WTC11 (cell line): ENCODE results near the gene GASK1A. TPM values are rescaled to one million over a fixed set of nuclear protein-coding genes. Genes with fewer than 3 reads are reported as not detected.

Source experiments
- ATAC-seq: fragments of 200-7000 bp; cut with Tn5 transposase; 2 replicates; pipeline ENCODE4 v1.10.0; 2021; ENCODE audit warnings: mild to moderate bottlenecking, moderate library complexity
- CTCF ChIA-PET: fragments of 300-600 bp; sonication (Branson Sonifier 250); formaldehyde crosslinking; loops from one replicate; lab custom pipeline; 2021; ENCODE audit warnings: antibody characterized with exemption; lab: Charles Lee
- POLR2A ChIA-PET: fragments of 350-600 bp; sonication (Branson Sonifier 250); formaldehyde crosslinking; loops from one replicate; lab custom pipeline; 2021; ENCODE audit warnings: antibody characterized with exemption; lab: Charles Lee
- DNase-seq: peaks from one replicate; pipeline ENCODE4 v3.0.0; 2021; ENCODE audit warnings: low spot score
- H3K27ac Mint-ChIP-seq: 2 replicates; pipeline ENCODE4 v1.8.0; 2021; ENCODE audit warnings: mixed read lengths
- H3K27me3 Mint-ChIP-seq: 2 replicates; pipeline ENCODE4 v1.8.0; 2021; ENCODE audit warnings: low read depth, mild to moderate bottlenecking, moderate library complexity, mixed read lengths
- H3K36me3 Mint-ChIP-seq: 2 replicates; pipeline ENCODE4 v1.8.0; 2021; ENCODE audit warnings: mixed read lengths
- H3K4me1 Mint-ChIP-seq: 2 replicates; pipeline ENCODE4 v1.8.0; 2022; ENCODE audit warnings: mixed read lengths
- H3K4me3 Mint-ChIP-seq: 2 replicates; pipeline ENCODE4 v1.8.0; 2021; ENCODE audit warnings: mild to moderate bottlenecking, moderate library complexity, mixed read lengths
- H3K9me3 Mint-ChIP-seq: 2 replicates; pipeline ENCODE4 v1.8.0; 2021; ENCODE audit warnings: mixed read lengths
- ELF4 ChIP-seq: sonication (generic); formaldehyde crosslinking; IDR thresholded peaks from 2 replicates; pipeline ENCODE4 v1.8.1; 2022; ENCODE audit warnings: low read depth, mild to moderate bottlenecking, moderate library complexity, missing genetic modification reagents
- GABPB1 ChIP-seq: sonication (generic); formaldehyde crosslinking; IDR thresholded peaks from 2 replicates; pipeline ENCODE4 v1.8.1; 2023; ENCODE audit warnings: mild to moderate bottlenecking, missing genetic modification reagents
- KAT7 ChIP-seq: sonication (generic); formaldehyde crosslinking; IDR thresholded peaks from 2 replicates; pipeline ENCODE4 v1.8.1; 2023; ENCODE audit warnings: missing genetic modification reagents, mild to moderate bottlenecking, borderline replicate concordance
- MYBL2 ChIP-seq: sonication (generic); formaldehyde crosslinking; IDR thresholded peaks from 2 replicates; pipeline ENCODE4 v1.8.1; 2023; ENCODE audit warnings: mild to moderate bottlenecking, moderate library complexity, missing genetic modification reagents
- NFATC4 ChIP-seq: fragments of 250-450 bp; sonication (Bioruptor Pico); IDR thresholded peaks from 2 replicates; pipeline ENCODE4 v1.9.0; 2021; ENCODE audit warnings: mild to moderate bottlenecking
- NR3C1 ChIP-seq: sonication (generic); formaldehyde crosslinking; conservative IDR thresholded peaks from 2 replicates; pipeline ENCODE4 v1.8.1; 2023; ENCODE audit warnings: low read depth, mild to moderate bottlenecking, missing genetic modification reagents
- RORB ChIP-seq: fragments of 250-450 bp; sonication (Bioruptor Pico); IDR thresholded peaks from 2 replicates; pipeline ENCODE4 v1.9.0; 2021; ENCODE audit warnings: mild to moderate bottlenecking
- SMAD4 ChIP-seq: sonication (generic); formaldehyde crosslinking; IDR thresholded peaks from 2 replicates; pipeline ENCODE4 v1.8.0; 2022; ENCODE audit warnings: mild to moderate bottlenecking, missing genetic modification reagents
- TEAD4 ChIP-seq: sonication (generic); formaldehyde crosslinking; IDR thresholded peaks from 2 replicates; pipeline ENCODE4 v1.8.0; 2022; ENCODE audit warnings: mild to moderate bottlenecking, missing genetic modification reagents
- TP53 ChIP-seq: sonication (generic); formaldehyde crosslinking; IDR thresholded peaks from 2 replicates; pipeline ENCODE4 v1.8.1; 2023; ENCODE audit warnings: mild to moderate bottlenecking, missing genetic modification reagents
- ZNF121 ChIP-seq: sonication (generic); formaldehyde crosslinking; IDR thresholded peaks from 2 replicates; pipeline ENCODE4 v1.8.0; 2023; ENCODE audit warnings: missing genetic modification reagents
- ZNF396 ChIP-seq: fragments of 250-450 bp; sonication (Bioruptor Pico); IDR thresholded peaks from 2 replicates; pipeline ENCODE4 v1.8.0; 2021; ENCODE audit warnings: mild to moderate bottlenecking, moderate library complexity, borderline replicate concordance
- ZNF416 ChIP-seq: fragments of 250-450 bp; sonication (Bioruptor Pico); IDR thresholded peaks from 2 replicates; pipeline ENCODE4 v1.9.0; 2021; ENCODE audit warnings: mild to moderate bottlenecking, inconsistent platforms
- total RNA-seq: library from RNA; stranded (reverse); gene quantifications from 3 replicates; pipeline ENCODE4 v1.2.3, GENCODE V29; 2021
- TF ChIP-seq, protein P1 (sequence below): sonication (generic); formaldehyde crosslinking; IDR thresholded peaks from 2 replicates; pipeline ENCODE4 v1.8.0; 2023; ENCODE audit warnings: mild to moderate bottlenecking, missing genetic modification reagents
- TF ChIP-seq, protein P2 (sequence below): sonication (generic); formaldehyde crosslinking; IDR thresholded peaks from 2 replicates; pipeline ENCODE4 v1.8.1; 2022; ENCODE audit warnings: mild to moderate bottlenecking, moderate library complexity, missing genetic modification reagents
- TF ChIP-seq, protein P3 (sequence below): sonication (generic); formaldehyde crosslinking; IDR thresholded peaks from 2 replicates; pipeline ENCODE4 v1.8.1; 2023; ENCODE audit warnings: mild to moderate bottlenecking, missing genetic modification reagents
- TF ChIP-seq, protein P4 (sequence below): sonication (generic); formaldehyde crosslinking; IDR thresholded peaks from 2 replicates; pipeline ENCODE4 v1.8.1; 2023; ENCODE audit warnings: mild to moderate bottlenecking, missing genetic modification reagents, borderline replicate concordance
- TF ChIP-seq, protein P5 (sequence below): sonication (generic); formaldehyde crosslinking; IDR thresholded peaks from 2 replicates; pipeline ENCODE4 v1.8.0; 2023; ENCODE audit warnings: missing genetic modification reagents, mild to moderate bottlenecking, borderline replicate concordance
- TF ChIP-seq, protein P6 (sequence below): sonication (generic); formaldehyde crosslinking; IDR thresholded peaks from 2 replicates; pipeline ENCODE4 v1.8.0; 2022; ENCODE audit warnings: missing genetic modification reagents

GASK1A gene
- total RNA-seq, 1 experiment from 2014 or later, result 9.6 TPM

DNA sequence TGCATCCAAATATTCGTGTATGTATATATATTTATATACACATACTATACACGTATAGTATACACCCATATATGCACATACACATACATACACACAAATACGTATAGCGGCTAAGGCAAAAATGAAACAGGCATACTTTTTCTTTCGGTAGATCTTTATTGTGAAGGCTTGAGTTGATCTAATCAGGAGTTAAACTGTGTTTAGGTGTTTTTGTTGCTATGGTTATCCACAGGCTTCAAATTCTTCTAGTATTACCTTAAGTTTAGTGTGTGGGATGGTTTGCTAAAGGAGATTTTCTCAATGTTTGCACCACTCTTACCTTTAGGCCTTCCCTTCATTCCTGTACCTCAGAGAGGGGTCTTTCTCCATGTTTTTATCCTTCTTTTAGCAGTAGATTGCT, 45.0 kb upstream of the GASK1A start:
- no peak overlapping the region for H3K4me3 Mint-ChIP-seq
- H3K9me3 Mint-ChIP-seq, result no peaks in the 10 kb centered on the region
- no peak for DNase-seq
- no peaks in the 10 kb centered on the region; the same call in 1 of the 2 replicates for H3K27me3 Mint-ChIP-seq
- H3K4me1 Mint-ChIP-seq, result no peaks in the 10 kb centered on the region; the same call in 1 of the 2 replicates
- ChIA-PET POLR2A (no interaction called here), CTCF (no interaction called here)
- H3K27ac Mint-ChIP-seq, result no peak overlapping the region
- ATAC-seq, result no peak
- H3K36me3 Mint-ChIP-seq, result no peaks in the 10 kb centered on the region
- no peak for TF ChIP-seq TP53 (CRISPR knock-in tag)
- TF ChIP-seq RORB (CRISPR knock-in tag), result no peak
- no peak for TF ChIP-seq NFATC4 (CRISPR knock-in tag)
- TF ChIP-seq GABPB1, result no peak
- TF ChIP-seq, protein P1, sequence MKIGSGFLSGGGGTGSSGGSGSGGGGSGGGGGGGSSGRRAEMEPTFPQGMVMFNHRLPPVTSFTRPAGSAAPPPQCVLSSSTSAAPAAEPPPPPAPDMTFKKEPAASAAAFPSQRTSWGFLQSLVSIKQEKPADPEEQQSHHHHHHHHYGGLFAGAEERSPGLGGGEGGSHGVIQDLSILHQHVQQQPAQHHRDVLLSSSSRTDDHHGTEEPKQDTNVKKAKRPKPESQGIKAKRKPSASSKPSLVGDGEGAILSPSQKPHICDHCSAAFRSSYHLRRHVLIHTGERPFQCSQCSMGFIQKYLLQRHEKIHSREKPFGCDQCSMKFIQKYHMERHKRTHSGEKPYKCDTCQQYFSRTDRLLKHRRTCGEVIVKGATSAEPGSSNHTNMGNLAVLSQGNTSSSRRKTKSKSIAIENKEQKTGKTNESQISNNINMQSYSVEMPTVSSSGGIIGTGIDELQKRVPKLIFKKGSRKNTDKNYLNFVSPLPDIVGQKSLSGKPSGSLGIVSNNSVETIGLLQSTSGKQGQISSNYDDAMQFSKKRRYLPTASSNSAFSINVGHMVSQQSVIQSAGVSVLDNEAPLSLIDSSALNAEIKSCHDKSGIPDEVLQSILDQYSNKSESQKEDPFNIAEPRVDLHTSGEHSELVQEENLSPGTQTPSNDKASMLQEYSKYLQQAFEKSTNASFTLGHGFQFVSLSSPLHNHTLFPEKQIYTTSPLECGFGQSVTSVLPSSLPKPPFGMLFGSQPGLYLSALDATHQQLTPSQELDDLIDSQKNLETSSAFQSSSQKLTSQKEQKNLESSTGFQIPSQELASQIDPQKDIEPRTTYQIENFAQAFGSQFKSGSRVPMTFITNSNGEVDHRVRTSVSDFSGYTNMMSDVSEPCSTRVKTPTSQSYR (CRISPR knock-in tag), result no peak
- TF ChIP-seq ZNF396 (CRISPR knock-in tag), result no peak
- TF ChIP-seq, protein P2, sequence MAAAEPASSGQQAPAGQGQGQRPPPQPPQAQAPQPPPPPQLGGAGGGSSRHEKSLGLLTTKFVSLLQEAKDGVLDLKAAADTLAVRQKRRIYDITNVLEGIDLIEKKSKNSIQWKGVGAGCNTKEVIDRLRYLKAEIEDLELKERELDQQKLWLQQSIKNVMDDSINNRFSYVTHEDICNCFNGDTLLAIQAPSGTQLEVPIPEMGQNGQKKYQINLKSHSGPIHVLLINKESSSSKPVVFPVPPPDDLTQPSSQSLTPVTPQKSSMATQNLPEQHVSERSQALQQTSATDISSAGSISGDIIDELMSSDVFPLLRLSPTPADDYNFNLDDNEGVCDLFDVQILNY, result no peak
- TF ChIP-seq KAT7 (CRISPR knock-in tag), result no peak
- TF ChIP-seq, protein P3, sequence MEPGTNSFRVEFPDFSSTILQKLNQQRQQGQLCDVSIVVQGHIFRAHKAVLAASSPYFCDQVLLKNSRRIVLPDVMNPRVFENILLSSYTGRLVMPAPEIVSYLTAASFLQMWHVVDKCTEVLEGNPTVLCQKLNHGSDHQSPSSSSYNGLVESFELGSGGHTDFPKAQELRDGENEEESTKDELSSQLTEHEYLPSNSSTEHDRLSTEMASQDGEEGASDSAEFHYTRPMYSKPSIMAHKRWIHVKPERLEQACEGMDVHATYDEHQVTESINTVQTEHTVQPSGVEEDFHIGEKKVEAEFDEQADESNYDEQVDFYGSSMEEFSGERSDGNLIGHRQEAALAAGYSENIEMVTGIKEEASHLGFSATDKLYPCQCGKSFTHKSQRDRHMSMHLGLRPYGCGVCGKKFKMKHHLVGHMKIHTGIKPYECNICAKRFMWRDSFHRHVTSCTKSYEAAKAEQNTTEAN (CRISPR knock-in tag), result no peak
- TF ChIP-seq, protein P4, sequence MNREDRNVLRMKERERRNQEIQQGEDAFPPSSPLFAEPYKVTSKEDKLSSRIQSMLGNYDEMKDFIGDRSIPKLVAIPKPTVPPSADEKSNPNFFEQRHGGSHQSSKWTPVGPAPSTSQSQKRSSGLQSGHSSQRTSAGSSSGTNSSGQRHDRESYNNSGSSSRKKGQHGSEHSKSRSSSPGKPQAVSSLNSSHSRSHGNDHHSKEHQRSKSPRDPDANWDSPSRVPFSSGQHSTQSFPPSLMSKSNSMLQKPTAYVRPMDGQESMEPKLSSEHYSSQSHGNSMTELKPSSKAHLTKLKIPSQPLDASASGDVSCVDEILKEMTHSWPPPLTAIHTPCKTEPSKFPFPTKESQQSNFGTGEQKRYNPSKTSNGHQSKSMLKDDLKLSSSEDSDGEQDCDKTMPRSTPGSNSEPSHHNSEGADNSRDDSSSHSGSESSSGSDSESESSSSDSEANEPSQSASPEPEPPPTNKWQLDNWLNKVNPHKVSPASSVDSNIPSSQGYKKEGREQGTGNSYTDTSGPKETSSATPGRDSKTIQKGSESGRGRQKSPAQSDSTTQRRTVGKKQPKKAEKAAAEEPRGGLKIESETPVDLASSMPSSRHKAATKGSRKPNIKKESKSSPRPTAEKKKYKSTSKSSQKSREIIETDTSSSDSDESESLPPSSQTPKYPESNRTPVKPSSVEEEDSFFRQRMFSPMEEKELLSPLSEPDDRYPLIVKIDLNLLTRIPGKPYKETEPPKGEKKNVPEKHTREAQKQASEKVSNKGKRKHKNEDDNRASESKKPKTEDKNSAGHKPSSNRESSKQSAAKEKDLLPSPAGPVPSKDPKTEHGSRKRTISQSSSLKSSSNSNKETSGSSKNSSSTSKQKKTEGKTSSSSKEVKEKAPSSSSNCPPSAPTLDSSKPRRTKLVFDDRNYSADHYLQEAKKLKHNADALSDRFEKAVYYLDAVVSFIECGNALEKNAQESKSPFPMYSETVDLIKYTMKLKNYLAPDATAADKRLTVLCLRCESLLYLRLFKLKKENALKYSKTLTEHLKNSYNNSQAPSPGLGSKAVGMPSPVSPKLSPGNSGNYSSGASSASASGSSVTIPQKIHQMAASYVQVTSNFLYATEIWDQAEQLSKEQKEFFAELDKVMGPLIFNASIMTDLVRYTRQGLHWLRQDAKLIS, result no peak
- TF ChIP-seq, protein P5, sequence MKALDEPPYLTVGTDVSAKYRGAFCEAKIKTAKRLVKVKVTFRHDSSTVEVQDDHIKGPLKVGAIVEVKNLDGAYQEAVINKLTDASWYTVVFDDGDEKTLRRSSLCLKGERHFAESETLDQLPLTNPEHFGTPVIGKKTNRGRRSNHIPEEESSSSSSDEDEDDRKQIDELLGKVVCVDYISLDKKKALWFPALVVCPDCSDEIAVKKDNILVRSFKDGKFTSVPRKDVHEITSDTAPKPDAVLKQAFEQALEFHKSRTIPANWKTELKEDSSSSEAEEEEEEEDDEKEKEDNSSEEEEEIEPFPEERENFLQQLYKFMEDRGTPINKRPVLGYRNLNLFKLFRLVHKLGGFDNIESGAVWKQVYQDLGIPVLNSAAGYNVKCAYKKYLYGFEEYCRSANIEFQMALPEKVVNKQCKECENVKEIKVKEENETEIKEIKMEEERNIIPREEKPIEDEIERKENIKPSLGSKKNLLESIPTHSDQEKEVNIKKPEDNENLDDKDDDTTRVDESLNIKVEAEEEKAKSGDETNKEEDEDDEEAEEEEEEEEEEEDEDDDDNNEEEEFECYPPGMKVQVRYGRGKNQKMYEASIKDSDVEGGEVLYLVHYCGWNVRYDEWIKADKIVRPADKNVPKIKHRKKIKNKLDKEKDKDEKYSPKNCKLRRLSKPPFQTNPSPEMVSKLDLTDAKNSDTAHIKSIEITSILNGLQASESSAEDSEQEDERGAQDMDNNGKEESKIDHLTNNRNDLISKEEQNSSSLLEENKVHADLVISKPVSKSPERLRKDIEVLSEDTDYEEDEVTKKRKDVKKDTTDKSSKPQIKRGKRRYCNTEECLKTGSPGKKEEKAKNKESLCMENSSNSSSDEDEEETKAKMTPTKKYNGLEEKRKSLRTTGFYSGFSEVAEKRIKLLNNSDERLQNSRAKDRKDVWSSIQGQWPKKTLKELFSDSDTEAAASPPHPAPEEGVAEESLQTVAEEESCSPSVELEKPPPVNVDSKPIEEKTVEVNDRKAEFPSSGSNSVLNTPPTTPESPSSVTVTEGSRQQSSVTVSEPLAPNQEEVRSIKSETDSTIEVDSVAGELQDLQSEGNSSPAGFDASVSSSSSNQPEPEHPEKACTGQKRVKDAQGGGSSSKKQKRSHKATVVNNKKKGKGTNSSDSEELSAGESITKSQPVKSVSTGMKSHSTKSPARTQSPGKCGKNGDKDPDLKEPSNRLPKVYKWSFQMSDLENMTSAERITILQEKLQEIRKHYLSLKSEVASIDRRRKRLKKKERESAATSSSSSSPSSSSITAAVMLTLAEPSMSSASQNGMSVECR (CRISPR knock-in tag), result no peak
- no peak for TF ChIP-seq TEAD4 (CRISPR knock-in tag)
- no peak for TF ChIP-seq ELF4 (CRISPR knock-in tag)
- no peak for TF ChIP-seq ZNF121
- no peak for TF ChIP-seq SMAD4 (CRISPR knock-in tag)
- TF ChIP-seq MYBL2, result no peak
- TF ChIP-seq NR3C1 (CRISPR knock-in tag), result no peak
- TF ChIP-seq, protein P6, sequence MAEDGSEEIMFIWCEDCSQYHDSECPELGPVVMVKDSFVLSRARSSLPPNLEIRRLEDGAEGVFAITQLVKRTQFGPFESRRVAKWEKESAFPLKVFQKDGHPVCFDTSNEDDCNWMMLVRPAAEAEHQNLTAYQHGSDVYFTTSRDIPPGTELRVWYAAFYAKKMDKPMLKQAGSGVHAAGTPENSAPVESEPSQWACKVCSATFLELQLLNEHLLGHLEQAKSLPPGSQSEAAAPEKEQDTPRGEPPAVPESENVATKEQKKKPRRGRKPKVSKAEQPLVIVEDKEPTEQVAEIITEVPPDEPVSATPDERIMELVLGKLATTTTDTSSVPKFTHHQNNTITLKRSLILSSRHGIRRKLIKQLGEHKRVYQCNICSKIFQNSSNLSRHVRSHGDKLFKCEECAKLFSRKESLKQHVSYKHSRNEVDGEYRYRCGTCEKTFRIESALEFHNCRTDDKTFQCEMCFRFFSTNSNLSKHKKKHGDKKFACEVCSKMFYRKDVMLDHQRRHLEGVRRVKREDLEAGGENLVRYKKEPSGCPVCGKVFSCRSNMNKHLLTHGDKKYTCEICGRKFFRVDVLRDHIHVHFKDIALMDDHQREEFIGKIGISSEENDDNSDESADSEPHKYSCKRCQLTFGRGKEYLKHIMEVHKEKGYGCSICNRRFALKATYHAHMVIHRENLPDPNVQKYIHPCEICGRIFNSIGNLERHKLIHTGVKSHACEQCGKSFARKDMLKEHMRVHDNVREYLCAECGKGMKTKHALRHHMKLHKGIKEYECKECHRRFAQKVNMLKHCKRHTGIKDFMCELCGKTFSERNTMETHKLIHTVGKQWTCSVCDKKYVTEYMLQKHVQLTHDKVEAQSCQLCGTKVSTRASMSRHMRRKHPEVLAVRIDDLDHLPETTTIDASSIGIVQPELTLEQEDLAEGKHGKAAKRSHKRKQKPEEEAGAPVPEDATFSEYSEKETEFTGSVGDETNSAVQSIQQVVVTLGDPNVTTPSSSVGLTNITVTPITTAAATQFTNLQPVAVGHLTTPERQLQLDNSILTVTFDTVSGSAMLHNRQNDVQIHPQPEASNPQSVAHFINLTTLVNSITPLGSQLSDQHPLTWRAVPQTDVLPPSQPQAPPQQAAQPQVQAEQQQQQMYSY, result no peak
- TF ChIP-seq ZNF416 (CRISPR knock-in tag), result no peak
